NCI-H2196 treated with DMSO at 0.1 percent for 48 hours (cell line): ENCODE data around the gene LRGUK.

Source experiments
- DNase-seq: peaks from one replicate; lab custom pipeline; 2025; ENCODE audit not compliant: unreplicated experiment; lab: John Stamatoyannopoulos, UW

The LRGUK gene

GRCh38 chr7:134182078-134182477 lies 54.9 kb downstream of the LRGUK start:
- no peak for DNase-seq

- DNase-seq = no peak
Observed at GRCh38 chr7:134184767-134185166, 57.6 kb downstream of the LRGUK start.

- DNase-seq = no peak
Observed at GRCh38 chr7:134186027-134186426, 58.9 kb downstream of the LRGUK start.

GRCh38 chr7:134186801-134187200 lies 59.7 kb downstream of the LRGUK start:
- no peak for DNase-seq

- DNase-seq = no peak
Observed at GRCh38 chr7:134187893-134188292, 60.8 kb downstream of the LRGUK start.

GRCh38 chr7:134188311-134188710 lies 61.2 kb downstream of the LRGUK start:
- no peak for DNase-seq

GRCh38 chr7:134189559-134189958 lies 62.4 kb downstream of the LRGUK start:
- no peak for DNase-seq

GRCh38 chr7:134191876-134192275 lies 64.7 kb downstream of the LRGUK start:
- DNase-seq = no peak

GRCh38 chr7:134193240-134193639 lies 66.1 kb downstream of the LRGUK start:
- no peak for DNase-seq

GRCh38 chr7:134195252-134195651 lies 68.1 kb downstream of the LRGUK start:
- no peak for DNase-seq

GRCh38 chr7:134196439-134196838 lies 69.3 kb downstream of the LRGUK start:
- DNase-seq = no peak

GRCh38 chr7:134197345-134197744 lies 70.2 kb downstream of the LRGUK start:
- no peak for DNase-seq

- no peak for DNase-seq
Observed at GRCh38 chr7:134200970-134201369, 73.8 kb downstream of the LRGUK start.

GRCh38 chr7:134201569-134202261 lies 74.6 kb downstream of the LRGUK start:
- DNase-seq = no peak

- DNase-seq = no peak
Observed at GRCh38 chr7:134203186-134203889, 76.2 kb downstream of the LRGUK start.

GRCh38 chr7:134209322-134210015 lies 82.3 kb downstream of the LRGUK start:
- no peak for DNase-seq

- no peak for DNase-seq
Observed at GRCh38 chr7:134210227-134210626, 83.1 kb downstream of the LRGUK start.

- DNase-seq = no peak
Observed at GRCh38 chr7:134210976-134211663, 84.0 kb downstream of the LRGUK start.

- no peak for DNase-seq
Observed at GRCh38 chr7:134211817-134212216, 84.7 kb downstream of the LRGUK start.

GRCh38 chr7:134212576-134213546 lies 85.7 kb downstream of the LRGUK start:
- no peak for DNase-seq
